Lower leg skin (tissue), 3 donors: Measurements from ENCODE around the gene GH1.

Source experiments
- CTCF ChIP-seq, 3 donors: fragments of 450-650 bp; IDR thresholded peaks; one replicate each; pipeline ENCODE4 v1.5.1; 2016; ENCODE audit warnings: antibody characterized with exemption in 3 of 3, mild to moderate bottlenecking in 3 of 3, moderate library complexity in 2 of 3
- POLR2A ChIP-seq, 2 donors: fragments of 450-650 bp; IDR thresholded peaks; one replicate each; pipeline ENCODE4 v1.6.1; 2016 to 2017; ENCODE audit warnings: antibody characterized with exemption in 2 of 2, mild to moderate bottlenecking in 1 of 2, moderate library complexity in 1 of 2

DNA sequence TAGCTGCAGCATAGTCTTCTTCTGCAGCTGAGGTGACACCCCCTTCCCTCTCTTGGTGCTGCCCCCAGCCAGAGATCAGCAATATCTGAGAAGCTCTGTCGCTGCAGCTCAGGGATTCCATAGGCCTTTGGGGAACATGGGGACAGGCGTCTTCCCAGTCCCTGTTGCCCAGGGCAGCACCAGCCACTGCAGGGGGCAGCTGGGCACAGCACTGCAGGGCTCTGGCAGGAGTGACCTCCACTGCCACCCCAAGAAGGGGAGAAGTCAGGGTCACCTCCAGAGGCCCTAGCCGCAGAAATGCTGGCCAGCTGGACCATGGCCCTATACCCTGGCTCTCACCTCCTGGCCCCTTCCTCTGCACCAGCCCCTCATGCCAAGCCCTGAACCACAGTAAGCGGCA is 37.2 kb upstream of the GH1 start:
- no peak for TF ChIP-seq POLR2A (IDR thresholded peaks at IDR 0.05)
- no peak for TF ChIP-seq CTCF (IDR thresholded peaks at IDR 0.05)
